Breast epithelium (tissue), 4 donors: Measurements from ENCODE around the gene DES. TPM values are rescaled to one million over a fixed set of nuclear protein-coding genes. Genes with fewer than 3 reads are reported as not detected.
A peak's percentile ranks its signal among the peaks of the same experiment; 100 is the strongest.

Experiments used
- DNase-seq, 2 donors: peaks; one replicate each; pipeline ENCODE4 v3.0.0-alpha.2; 2019; ENCODE audit warnings: low spot score in 2 of 2
- H3K27ac ChIP-seq, 2 donors: fragments of 200-600 bp; sonication (generic) in 1 of 2; one replicate each; pipeline ENCODE4 v1.5.1; 2016 to 2019; ENCODE audit warnings: mild to moderate bottlenecking in 1 of 2
- H3K27me3 ChIP-seq, 2 donors: fragments of 200-600 bp; sonication (generic) in 1 of 2; one replicate each; pipeline versions ENCODE4 v1.5.1 to v1.6.0; 2017 to 2019; ENCODE audit warnings: control low read depth in 1 of 2, mild to moderate bottlenecking in 1 of 2
- H3K36me3 ChIP-seq: fragments of 200-600 bp; one replicate; pipeline ENCODE4 v1.5.1; 2019
- H3K4me1 ChIP-seq, 2 donors: fragments of 200-600 bp; sonication (generic); one replicate each; pipeline ENCODE4 v1.5.1; 2016 to 2019; ENCODE audit warnings: control low read depth in 1 of 2
- H3K4me3 ChIP-seq, 3 donors: fragments of 200-600 bp; sonication (generic); 1 replicate in 2 of 3; 2 replicates in 1 of 3; pipeline ENCODE4 v1.5.1; 2016 to 2019; ENCODE audit warnings: mild to moderate bottlenecking in 3 of 3, moderate library complexity in 2 of 3
- H3K9me3 ChIP-seq, 2 donors: fragments of 200-600 bp; sonication (generic) in 1 of 2; one replicate each; pipeline ENCODE4 v1.5.1; 2016 to 2019; ENCODE audit warnings: control low read depth in 1 of 2
- POLR2A ChIP-seq: fragments of 450-650 bp; IDR thresholded peaks from one replicate; pipeline ENCODE4 v1.6.1; 2016; ENCODE audit warnings: antibody characterized with exemption, mild to moderate bottlenecking, moderate library complexity
- POLR2AphosphoS5 ChIP-seq, 3 donors: sonication (generic); formaldehyde crosslinking; IDR thresholded peaks; one replicate each; pipeline ENCODE4 v1.6.1; 2017; ENCODE audit warnings: antibody characterized with exemption in 3 of 3
- intact Hi-C: fragments of 100-400 bp; cut with DNase I; formaldehyde crosslinking; loops from one replicate; pipeline ENCODE4 v1.15.1; 2023; ENCODE audit warnings: low total_unique reads
- total RNA-seq, 3 donors: library from RNA; depleted of rRNA; stranded (reverse); fragments of >200 nt; gene quantifications; one replicate each; pipeline ENCODE4 v1.1.0, GENCODE V29; 2016
- TF ChIP-seq, protein P1 (sequence below), 3 donors: fragments of 450-650 bp; IDR thresholded peaks; one replicate each; pipeline ENCODE4 v1.5.1; 2016 to 2017; ENCODE audit warnings: antibody characterized with exemption in 3 of 3, mild to moderate bottlenecking in 3 of 3, moderate library complexity in 3 of 3

The DES gene
- total RNA-seq, 3 donors from 2014 or later = 17.1 to 29.6 (median 29.5) TPM

DNA sequence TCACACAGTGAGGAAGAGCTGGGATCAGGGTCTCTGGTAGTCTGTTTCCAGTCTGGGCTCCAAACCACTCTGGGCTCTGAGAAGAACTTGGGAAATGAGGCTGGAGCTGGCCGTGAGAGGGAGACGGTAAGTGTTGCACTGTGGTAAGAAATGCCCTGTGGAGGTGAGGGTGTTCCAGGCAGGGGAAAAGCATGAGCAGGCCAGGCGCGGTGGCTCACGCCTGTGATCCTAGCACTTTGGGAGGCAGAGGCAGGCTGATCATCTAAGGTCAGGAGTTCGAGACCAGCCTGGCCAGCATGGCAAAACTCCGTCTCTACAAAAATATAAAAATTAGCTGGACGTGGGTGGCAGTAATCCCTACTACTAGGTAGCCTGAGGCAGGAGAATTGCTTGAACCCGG, 14.3 kb upstream of the DES start:
- no peaks in the 10 kb centered on the region for H3K9me3 ChIP-seq
- intact Hi-C loops = loop anchor here (10.0 kb wide), 1 partner anchor 121 kb away; no protein-coding TSS in a partner anchor
- H3K36me3 ChIP-seq = no peaks in the 10 kb centered on the region
- peaks cover 0 to 5% of the 10 kb centered on the region in 2 donors for H3K4me1 ChIP-seq
- H3K4me3 ChIP-seq = no peak overlapping the region
- TF ChIP-seq POLR2A (no peak), POLR2AphosphoS5 (IDR thresholded peaks at IDR 0.05) (no peak)
- TF ChIP-seq, protein P1, sequence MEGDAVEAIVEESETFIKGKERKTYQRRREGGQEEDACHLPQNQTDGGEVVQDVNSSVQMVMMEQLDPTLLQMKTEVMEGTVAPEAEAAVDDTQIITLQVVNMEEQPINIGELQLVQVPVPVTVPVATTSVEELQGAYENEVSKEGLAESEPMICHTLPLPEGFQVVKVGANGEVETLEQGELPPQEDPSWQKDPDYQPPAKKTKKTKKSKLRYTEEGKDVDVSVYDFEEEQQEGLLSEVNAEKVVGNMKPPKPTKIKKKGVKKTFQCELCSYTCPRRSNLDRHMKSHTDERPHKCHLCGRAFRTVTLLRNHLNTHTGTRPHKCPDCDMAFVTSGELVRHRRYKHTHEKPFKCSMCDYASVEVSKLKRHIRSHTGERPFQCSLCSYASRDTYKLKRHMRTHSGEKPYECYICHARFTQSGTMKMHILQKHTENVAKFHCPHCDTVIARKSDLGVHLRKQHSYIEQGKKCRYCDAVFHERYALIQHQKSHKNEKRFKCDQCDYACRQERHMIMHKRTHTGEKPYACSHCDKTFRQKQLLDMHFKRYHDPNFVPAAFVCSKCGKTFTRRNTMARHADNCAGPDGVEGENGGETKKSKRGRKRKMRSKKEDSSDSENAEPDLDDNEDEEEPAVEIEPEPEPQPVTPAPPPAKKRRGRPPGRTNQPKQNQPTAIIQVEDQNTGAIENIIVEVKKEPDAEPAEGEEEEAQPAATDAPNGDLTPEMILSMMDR (IDR thresholded peaks at IDR 0.05) = no peak
- H3K27ac ChIP-seq = no peak overlapping the region
- no peaks in the 10 kb centered on the region for H3K27me3 ChIP-seq
- DNase-seq = no peak

DNA sequence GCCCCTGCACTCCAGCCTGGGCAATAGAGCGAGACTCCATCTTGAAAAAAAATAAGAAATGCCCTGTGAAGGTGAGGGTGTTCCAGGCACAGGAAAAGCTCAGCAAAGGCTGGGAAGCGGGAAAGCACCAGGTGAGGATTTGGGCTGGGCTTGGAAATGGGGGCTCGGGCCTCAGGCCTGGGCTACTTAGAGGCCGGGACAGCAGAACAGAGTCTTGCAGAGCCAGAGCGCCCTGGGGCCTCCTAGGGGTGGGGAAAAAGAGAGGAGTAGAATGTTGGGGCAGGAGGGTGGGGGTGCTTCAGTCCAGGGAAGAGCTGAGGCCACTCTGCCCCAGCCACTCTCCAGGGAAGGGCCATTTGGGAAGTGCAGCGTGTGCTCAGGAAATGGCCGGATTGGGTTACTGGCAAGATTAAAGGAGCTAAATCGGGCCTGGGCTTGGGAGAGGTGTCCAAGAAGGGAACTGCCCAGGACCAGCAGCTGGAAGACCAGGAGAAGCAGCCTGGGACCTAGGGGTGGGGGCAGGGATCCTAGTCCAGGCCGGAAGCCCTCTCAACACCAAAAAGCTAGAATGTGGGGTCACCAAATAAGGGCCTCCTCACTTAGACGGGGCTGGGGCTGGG, 13.8 kb upstream of the DES start:
- TF ChIP-seq POLR2A (no peak), POLR2AphosphoS5 (IDR thresholded peaks at IDR 0.05) (no peak)
- TF ChIP-seq, protein P1 (IDR thresholded peaks at IDR 0.05) = no peak
- peak overlapping the region in 1 of 2 donors; percentile 32 for H3K27ac ChIP-seq
- H3K9me3 ChIP-seq = no peaks in the 10 kb centered on the region
- H3K27me3 ChIP-seq = no peaks in the 10 kb centered on the region
- H3K4me3 ChIP-seq = no peak overlapping the region
- DNase-seq = no peak
- intact Hi-C loops = loop anchor here (10.0 kb wide), 1 partner anchor 120 kb away; no protein-coding TSS in a partner anchor
- no peaks in the 10 kb centered on the region for H3K36me3 ChIP-seq
- peaks cover 0 to 5% of the 10 kb centered on the region in 2 donors for H3K4me1 ChIP-seq

DNA sequence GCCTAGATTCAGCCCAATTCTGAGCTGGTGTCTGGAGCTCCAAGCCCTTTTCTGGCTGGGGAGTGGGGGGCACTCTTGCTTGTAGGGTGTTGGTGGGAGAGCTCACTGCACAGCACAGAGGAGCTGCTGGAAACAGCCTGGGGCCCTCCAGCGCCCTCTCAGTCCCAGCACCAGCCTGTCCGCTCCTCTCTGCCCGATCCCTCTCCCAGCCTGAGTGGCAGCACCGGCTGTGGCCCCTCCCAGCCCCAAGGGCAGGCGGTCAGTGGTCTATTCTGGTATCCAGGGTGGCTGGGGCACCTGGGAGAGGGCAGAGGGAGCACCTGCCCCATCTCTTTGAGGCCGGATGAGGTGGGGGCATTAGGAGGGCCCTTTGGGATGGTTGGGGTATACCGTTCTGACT, 13.2 kb upstream of the DES start:
- TF ChIP-seq POLR2A (no peak), POLR2AphosphoS5 (IDR thresholded peaks at IDR 0.05) (no peak)
- TF ChIP-seq, protein P1 (IDR thresholded peaks at IDR 0.05) = no peak
- Histone ChIP-seq H3K9me3 (no peaks in the 10 kb centered on the region), H3K4me3 (no peak overlapping the region), H3K4me1 (peaks cover 0 to 5% of the 10 kb centered on the region in 2 donors), H3K27ac (peak overlapping the region in 1 of 2 donors; percentile 32), H3K36me3 (no peaks in the 10 kb centered on the region), H3K27me3 (no peaks in the 10 kb centered on the region)
- intact Hi-C loops = loop anchor here (10.0 kb wide), 1 partner anchor 120 kb away; no protein-coding TSS in a partner anchor
- no peak for DNase-seq

DNA sequence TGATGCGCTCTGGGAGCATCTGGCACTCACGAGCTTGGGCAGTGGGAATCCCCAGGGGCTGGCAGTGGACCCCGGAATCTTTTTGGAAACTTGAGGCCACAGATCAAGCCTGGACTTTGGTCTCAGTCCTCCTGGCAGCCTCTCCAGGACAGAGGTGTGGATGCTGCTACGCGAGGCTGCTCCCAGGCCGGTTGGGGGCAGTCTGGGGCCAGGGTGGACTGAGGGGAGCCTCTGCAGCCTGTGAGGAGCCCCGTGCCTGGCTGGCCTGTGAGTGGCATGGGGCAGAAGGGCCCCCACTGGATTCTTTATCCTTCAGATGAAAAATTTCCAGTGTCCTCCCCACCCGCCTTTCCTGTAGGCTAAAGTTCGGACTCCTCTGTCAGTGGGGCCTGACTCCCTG, 12.7 kb upstream of the DES start:
- DNase-seq = no peak
- intact Hi-C loops = loop anchor here (10.0 kb wide), 1 partner anchor 119 kb away; no protein-coding TSS in a partner anchor
- H3K4me3 ChIP-seq = no peak overlapping the region
- H3K9me3 ChIP-seq = no peaks in the 10 kb centered on the region
- H3K27ac ChIP-seq = peak overlapping the region in 1 of 2 donors; percentile 32
- TF ChIP-seq, protein P1 (IDR thresholded peaks at IDR 0.05) = no peak
- no peak for TF ChIP-seq POLR2A
- no peak for TF ChIP-seq POLR2AphosphoS5 (IDR thresholded peaks at IDR 0.05)
- H3K36me3 ChIP-seq = no peaks in the 10 kb centered on the region
- H3K4me1 ChIP-seq = peaks cover 0 to 5% of the 10 kb centered on the region in 2 donors
- no peaks in the 10 kb centered on the region for H3K27me3 ChIP-seq
